GM18907 (cell line): ENCODE results near the gene LIN9.

Source experiments
- ATAC-seq: cut with Tn5 transposase; IDR thresholded peaks from one replicate; pipeline ENCODE4 v1.9.1; 2021; ENCODE audit warnings: mild to moderate bottlenecking, moderate library complexity; ENCODE audit not compliant: unreplicated experiment

The LIN9 gene

GRCh38 chr1:226320930-226321329, 12.0 kb upstream of the LIN9 start:
- ATAC-seq, result no peak

GRCh38 chr1:226318471-226318870, 9.5 kb upstream of the LIN9 start:
- no peak for ATAC-seq

GRCh38 chr1:226314055-226314454, 5.1 kb upstream of the LIN9 start:
- ATAC-seq, result no peak

GRCh38 chr1:226312065-226312464, 3.1 kb upstream of the LIN9 start:
- no peak for ATAC-seq

- no peak for ATAC-seq
These were observed 2.4 kb upstream of the LIN9 start for GRCh38 chr1:226311376-226311775.

- no peak for ATAC-seq
These were observed 1.8 kb upstream of the LIN9 start for GRCh38 chr1:226310637-226311195.

- no peak for ATAC-seq
These were observed 1.2 kb upstream of the LIN9 start for GRCh38 chr1:226310245-226310540.

GRCh38 chr1:226309398-226310244, 657 bp upstream of the LIN9 start:
- ATAC-seq, result peak; percentile 40

- ATAC-seq, result peak; percentile 27
These were observed 720 bp downstream of the LIN9 start for GRCh38 chr1:226308166-226308722.

- no peak for ATAC-seq
These were observed 2.5 kb downstream of the LIN9 start for GRCh38 chr1:226306425-226306824.

- ATAC-seq, result no peak
These were observed 3.8 kb downstream of the LIN9 start for GRCh38 chr1:226305184-226305583.

GRCh38 chr1:226304291-226304955, 4.5 kb downstream of the LIN9 start:
- ATAC-seq, result no peak

GRCh38 chr1:226302731-226303130, 6.2 kb downstream of the LIN9 start:
- peak; percentile 51 for ATAC-seq

- ATAC-seq, result no peak
These were observed 12.1 kb downstream of the LIN9 start for GRCh38 chr1:226296911-226297310.

- ATAC-seq, result no peak
These were observed 15.4 kb downstream of the LIN9 start for GRCh38 chr1:226293553-226293920.

- no peak for ATAC-seq
These were observed 16.0 kb downstream of the LIN9 start for GRCh38 chr1:226292874-226293552.

GRCh38 chr1:226287587-226287986, 21.4 kb downstream of the LIN9 start:
- ATAC-seq, result no peak

- ATAC-seq, result no peak
These were observed 27.9 kb downstream of the LIN9 start for GRCh38 chr1:226281058-226281457.

- ATAC-seq, result no peak
These were observed 29.5 kb downstream of the LIN9 start for GRCh38 chr1:226279498-226279897.

GRCh38 chr1:226277897-226278296, 31.1 kb downstream of the LIN9 start:
- ATAC-seq, result no peak

GRCh38 chr1:226276987-226277386, 32.0 kb downstream of the LIN9 start:
- no peak for ATAC-seq
